Panc1 (cell line): ENCODE results near the gene SLC4A9. TPM values are rescaled to one million over a fixed set of nuclear protein-coding genes. Genes with fewer than 3 reads are reported as not detected.

Experiments used
- ATAC-seq: fragments of 200-7000 bp; cut with Tn5 transposase; 2 replicates; pipeline ENCODE4 v1.9.1; 2020; ENCODE audit warnings: mild to moderate bottlenecking, moderate library complexity
- BruUV-seq: library from RNA; stranded (reverse); fragments of 400-500 nt; replicated peaks from 2 replicates; lab custom pipeline; 2021; lab: Mats Ljungman, UMichigan
- CTCF ChIA-PET: fragments of 300-600 bp; sonication (Branson Sonifier 250); formaldehyde crosslinking; loops from one replicate; lab custom pipeline; 2022; ENCODE audit warnings: antibody characterized with exemption; lab: Charles Lee
- POLR2A ChIA-PET: fragments of 300-600 bp; sonication (Branson Sonifier 250); formaldehyde crosslinking; loops from one replicate; lab custom pipeline; 2022; ENCODE audit warnings: antibody characterized with exemption; lab: Charles Lee
- DNase-seq: peaks from one replicate; pipeline ENCODE4 v3.0.0-alpha.2; 2010; ENCODE audit warnings: low read depth, low spot score
- H3K27ac ChIP-seq: 2 replicates; pipeline ENCODE4 v1.5.1; 2011; ENCODE audit warnings: mild to moderate bottlenecking, low read length, inconsistent platforms
- H3K27me3 ChIP-seq: fragments of 200-500 bp; sonication (Bioruptor generic); 2 replicates; pipeline ENCODE4 v1.6.0; 2014; ENCODE audit warnings: low read length, inconsistent platforms; ENCODE audit not compliant: control insufficient read depth, insufficient read depth
- H3K36me3 ChIP-seq: fragments of 200-500 bp; sonication (Bioruptor generic); 2 replicates; pipeline ENCODE4 v1.5.1; 2014; ENCODE audit warnings: inconsistent platforms, mild to moderate bottlenecking, low read length, moderate library complexity; ENCODE audit not compliant: control insufficient read depth, insufficient read depth
- H3K4me1 ChIP-seq: 2 replicates; pipeline ENCODE4 v1.5.1; 2011; ENCODE audit warnings: inconsistent platforms, mild to moderate bottlenecking, low read length, moderate library complexity; ENCODE audit not compliant: control insufficient read depth, insufficient read depth
- H3K4me3 ChIP-seq, 2 experiments: 2 replicates each; pipeline ENCODE4 v1.5.1; 2011 to 2012; ENCODE audit warnings: low read depth in 2 of 2, low read length in 2 of 2, mild to moderate bottlenecking in 2 of 2, inconsistent platforms in 1 of 2, moderate library complexity in 1 of 2
- H3K9me3 ChIP-seq: fragments of 200-500 bp; sonication (Bioruptor generic); 2 replicates; pipeline ENCODE4 v1.5.1; 2014; ENCODE audit warnings: low read depth, mild to moderate bottlenecking, inconsistent platforms, low read length, moderate library complexity; ENCODE audit not compliant: control insufficient read depth, insufficient read depth
- POLR2AphosphoS5 ChIP-seq: IDR thresholded peaks from 2 replicates; pipeline ENCODE4 v1.6.1; 2012; ENCODE audit warnings: mild to moderate bottlenecking, low read depth, low read length, moderate library complexity
- SIN3A ChIP-seq: IDR thresholded peaks from 2 replicates; pipeline ENCODE4 v1.6.1; 2012; ENCODE audit warnings: low read depth, mild to moderate bottlenecking, low read length, moderate library complexity, borderline replicate concordance; ENCODE audit not compliant: insufficient read depth
- TCF7L2 ChIP-seq: IDR thresholded peaks from 2 replicates; pipeline ENCODE4 v1.6.1; 2011; ENCODE audit warnings: mild to moderate bottlenecking, low read depth, low read length, inconsistent platforms
- in situ Hi-C: cut with HindIII; loops from 2 replicates; pipeline ENCODE4 v1.10.0; 2016; ENCODE audit warnings: low sequenced_read_pairs, low pct_unique_long_range_greater_than_20kb
- intact Hi-C: fragments of 100-400 bp; cut with micrococcal nuclease; formaldehyde crosslinking; loops from one replicate; pipeline ENCODE4 v1.10.0; 2022; ENCODE audit not compliant: unreplicated experiment
- total RNA-seq: library from RNA; stranded (reverse); gene quantifications from one replicate; pipeline ENCODE4 v1.2.1, GENCODE V29; 2021; ENCODE audit not compliant: unreplicated experiment
- TF ChIP-seq, protein P1 (sequence below): fragments of 450-650 bp; IDR thresholded peaks from 2 replicates; pipeline ENCODE4 v1.5.1; 2017; ENCODE audit warnings: mild to moderate bottlenecking
- TF ChIP-seq, protein P2 (sequence below), 2 experiments: IDR thresholded peaks; 2 replicates each; pipeline ENCODE4 v1.6.1; 2011 to 2012; ENCODE audit warnings: low read depth in 2 of 2, control low read depth in 1 of 2, low read length in 1 of 2, mild to moderate bottlenecking in 1 of 2, moderate library complexity in 1 of 2; ENCODE audit not compliant: insufficient read depth in 1 of 2

The SLC4A9 gene
- total RNA-seq, 1 experiment from 2014 or later, result not detected

DNA sequence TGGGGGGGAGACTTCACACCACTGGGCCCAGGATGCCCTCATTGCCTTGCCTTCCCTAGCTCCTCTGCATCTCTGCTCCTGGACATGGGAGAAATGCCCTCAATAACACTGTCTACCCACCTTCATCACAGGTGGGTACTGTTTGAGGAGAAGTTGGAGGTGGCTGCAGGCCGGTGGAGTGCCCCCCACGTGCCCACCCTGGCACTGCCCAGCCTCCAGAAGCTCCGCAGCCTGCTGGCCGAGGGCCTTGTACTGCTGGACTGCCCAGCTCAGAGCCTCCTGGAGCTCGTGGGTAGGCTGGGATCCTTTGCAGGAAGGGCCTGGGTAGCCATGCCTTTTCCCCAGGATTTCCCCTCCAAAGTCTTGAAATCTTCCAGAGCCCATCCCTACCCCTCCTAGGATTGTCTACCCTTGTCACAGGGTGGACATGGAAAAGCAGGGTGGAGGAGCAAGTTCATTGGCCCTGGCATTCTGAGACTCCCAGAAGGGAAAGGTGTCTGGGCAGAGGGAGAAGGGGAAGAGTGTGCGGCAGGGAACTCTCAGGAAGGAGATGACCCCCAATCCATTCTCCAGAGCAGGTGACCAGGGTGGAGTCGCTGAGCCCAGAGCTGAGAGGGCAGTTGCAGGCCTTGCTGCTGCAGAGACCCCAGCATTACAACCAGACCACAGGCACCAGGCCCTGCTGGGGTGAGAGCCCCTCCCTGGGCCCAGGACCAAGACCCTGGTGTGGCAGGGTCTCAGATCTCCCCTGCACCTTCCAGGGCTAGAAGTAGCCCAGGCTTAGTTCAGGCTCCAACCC, 886 bp downstream of the SLC4A9 start:
- Histone ChIP-seq H3K4me1 (no peaks in the 10 kb centered on the region), H3K27me3 (no peaks in the 10 kb centered on the region), H3K27ac (no peak overlapping the region), H3K36me3 (no peaks in the 10 kb centered on the region), H3K4me3 (no peak overlapping the region), H3K9me3 (no peaks in the 10 kb centered on the region)
- TF ChIP-seq SIN3A (no peak), POLR2AphosphoS5 (no peak), TCF7L2 (no peak)
- TF ChIP-seq, protein P1, sequence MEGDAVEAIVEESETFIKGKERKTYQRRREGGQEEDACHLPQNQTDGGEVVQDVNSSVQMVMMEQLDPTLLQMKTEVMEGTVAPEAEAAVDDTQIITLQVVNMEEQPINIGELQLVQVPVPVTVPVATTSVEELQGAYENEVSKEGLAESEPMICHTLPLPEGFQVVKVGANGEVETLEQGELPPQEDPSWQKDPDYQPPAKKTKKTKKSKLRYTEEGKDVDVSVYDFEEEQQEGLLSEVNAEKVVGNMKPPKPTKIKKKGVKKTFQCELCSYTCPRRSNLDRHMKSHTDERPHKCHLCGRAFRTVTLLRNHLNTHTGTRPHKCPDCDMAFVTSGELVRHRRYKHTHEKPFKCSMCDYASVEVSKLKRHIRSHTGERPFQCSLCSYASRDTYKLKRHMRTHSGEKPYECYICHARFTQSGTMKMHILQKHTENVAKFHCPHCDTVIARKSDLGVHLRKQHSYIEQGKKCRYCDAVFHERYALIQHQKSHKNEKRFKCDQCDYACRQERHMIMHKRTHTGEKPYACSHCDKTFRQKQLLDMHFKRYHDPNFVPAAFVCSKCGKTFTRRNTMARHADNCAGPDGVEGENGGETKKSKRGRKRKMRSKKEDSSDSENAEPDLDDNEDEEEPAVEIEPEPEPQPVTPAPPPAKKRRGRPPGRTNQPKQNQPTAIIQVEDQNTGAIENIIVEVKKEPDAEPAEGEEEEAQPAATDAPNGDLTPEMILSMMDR, result no peak
- BruUV-seq, result no TSS peak
- ATAC-seq, result no peak
- in situ Hi-C loops (no loop called here), intact Hi-C loops (no loop called here)
- no peak for DNase-seq
- POLR2A ChIA-PET, result no interaction called here
- CTCF ChIA-PET, result interaction anchor here (0.5 to 1.2 kb wide), 4 partner anchors 12 to 248 kb away, joined by 3 to 7 read pairs (median 5); no protein-coding TSS in a partner anchor

DNA sequence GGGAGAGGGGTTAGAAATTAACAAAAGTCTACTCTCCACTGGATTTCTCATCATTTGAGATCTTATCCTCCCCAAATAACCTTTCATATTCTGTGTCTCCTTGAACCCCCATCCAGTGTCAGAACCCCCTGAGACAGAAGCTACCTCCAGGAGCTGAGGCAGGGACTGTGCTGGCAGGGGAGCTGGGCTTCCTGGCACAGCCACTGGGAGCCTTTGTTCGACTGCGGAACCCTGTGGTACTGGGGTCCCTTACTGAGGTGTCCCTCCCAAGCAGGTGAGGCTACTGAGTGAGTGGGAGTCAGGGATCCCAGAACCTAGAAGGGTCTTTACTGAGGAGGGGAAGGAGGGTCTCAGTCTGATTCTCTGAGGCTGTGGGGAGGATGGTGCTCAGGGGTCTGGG, 1.9 kb downstream of the SLC4A9 start:
- in situ Hi-C loops, result no loop called here
- ATAC-seq (no peak), DNase-seq (no peak)
- intact Hi-C loops, result no loop called here
- no TSS peak for BruUV-seq
- no peak overlapping the region for H3K4me3 ChIP-seq
- no peaks in the 10 kb centered on the region for H3K9me3 ChIP-seq
- ChIA-PET CTCF (interaction anchor here (2.2 kb wide), 1 partner anchor 118 kb away, joined by 14 read pairs; no protein-coding TSS in a partner anchor), POLR2A (no interaction called here)
- no peaks in the 10 kb centered on the region for H3K27me3 ChIP-seq
- TF ChIP-seq POLR2AphosphoS5 (no peak), TCF7L2 (no peak), SIN3A (no peak)
- TF ChIP-seq, protein P1, result no peak
- TF ChIP-seq, protein P2, sequence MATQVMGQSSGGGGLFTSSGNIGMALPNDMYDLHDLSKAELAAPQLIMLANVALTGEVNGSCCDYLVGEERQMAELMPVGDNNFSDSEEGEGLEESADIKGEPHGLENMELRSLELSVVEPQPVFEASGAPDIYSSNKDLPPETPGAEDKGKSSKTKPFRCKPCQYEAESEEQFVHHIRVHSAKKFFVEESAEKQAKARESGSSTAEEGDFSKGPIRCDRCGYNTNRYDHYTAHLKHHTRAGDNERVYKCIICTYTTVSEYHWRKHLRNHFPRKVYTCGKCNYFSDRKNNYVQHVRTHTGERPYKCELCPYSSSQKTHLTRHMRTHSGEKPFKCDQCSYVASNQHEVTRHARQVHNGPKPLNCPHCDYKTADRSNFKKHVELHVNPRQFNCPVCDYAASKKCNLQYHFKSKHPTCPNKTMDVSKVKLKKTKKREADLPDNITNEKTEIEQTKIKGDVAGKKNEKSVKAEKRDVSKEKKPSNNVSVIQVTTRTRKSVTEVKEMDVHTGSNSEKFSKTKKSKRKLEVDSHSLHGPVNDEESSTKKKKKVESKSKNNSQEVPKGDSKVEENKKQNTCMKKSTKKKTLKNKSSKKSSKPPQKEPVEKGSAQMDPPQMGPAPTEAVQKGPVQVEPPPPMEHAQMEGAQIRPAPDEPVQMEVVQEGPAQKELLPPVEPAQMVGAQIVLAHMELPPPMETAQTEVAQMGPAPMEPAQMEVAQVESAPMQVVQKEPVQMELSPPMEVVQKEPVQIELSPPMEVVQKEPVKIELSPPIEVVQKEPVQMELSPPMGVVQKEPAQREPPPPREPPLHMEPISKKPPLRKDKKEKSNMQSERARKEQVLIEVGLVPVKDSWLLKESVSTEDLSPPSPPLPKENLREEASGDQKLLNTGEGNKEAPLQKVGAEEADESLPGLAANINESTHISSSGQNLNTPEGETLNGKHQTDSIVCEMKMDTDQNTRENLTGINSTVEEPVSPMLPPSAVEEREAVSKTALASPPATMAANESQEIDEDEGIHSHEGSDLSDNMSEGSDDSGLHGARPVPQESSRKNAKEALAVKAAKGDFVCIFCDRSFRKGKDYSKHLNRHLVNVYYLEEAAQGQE (IDR thresholded peaks at IDR 0.05; ENCODE audit: insufficient read depth in 1 of 2, low read depth in 2 of 2, low read length in 1 of 2), result no peak
- H3K36me3 ChIP-seq, result no peaks in the 10 kb centered on the region
- H3K27ac ChIP-seq, result no peak overlapping the region
- no peaks in the 10 kb centered on the region for H3K4me1 ChIP-seq
